Hindlimb muscle (tissue), 1 donor: ENCODE results near the gene TRAPPC10. TPM values are rescaled to one million over a fixed set of nuclear protein-coding genes. Genes with fewer than 3 reads are reported as not detected.
"Not testable (repeated sequence)": the region's sequence is repeated elsewhere in the genome, so short reads cannot be mapped to it uniquely, and the experiment has no call there.

Experiments
- DNase-seq: peaks from one replicate; pipeline ENCODE4 v3.0.0-alpha.2; 2013
- polyA plus RNA-seq: library from polyadenylated mRNA; unstranded; fragments of 120-200 nt; gene quantifications from one replicate; pipeline ENCODE4 v1.2.1, GENCODE V29; 2013; ENCODE audit not compliant: insufficient read length

TRAPPC10 gene
- polyA plus RNA-seq, 1 donor: 14.6 TPM

DNA sequence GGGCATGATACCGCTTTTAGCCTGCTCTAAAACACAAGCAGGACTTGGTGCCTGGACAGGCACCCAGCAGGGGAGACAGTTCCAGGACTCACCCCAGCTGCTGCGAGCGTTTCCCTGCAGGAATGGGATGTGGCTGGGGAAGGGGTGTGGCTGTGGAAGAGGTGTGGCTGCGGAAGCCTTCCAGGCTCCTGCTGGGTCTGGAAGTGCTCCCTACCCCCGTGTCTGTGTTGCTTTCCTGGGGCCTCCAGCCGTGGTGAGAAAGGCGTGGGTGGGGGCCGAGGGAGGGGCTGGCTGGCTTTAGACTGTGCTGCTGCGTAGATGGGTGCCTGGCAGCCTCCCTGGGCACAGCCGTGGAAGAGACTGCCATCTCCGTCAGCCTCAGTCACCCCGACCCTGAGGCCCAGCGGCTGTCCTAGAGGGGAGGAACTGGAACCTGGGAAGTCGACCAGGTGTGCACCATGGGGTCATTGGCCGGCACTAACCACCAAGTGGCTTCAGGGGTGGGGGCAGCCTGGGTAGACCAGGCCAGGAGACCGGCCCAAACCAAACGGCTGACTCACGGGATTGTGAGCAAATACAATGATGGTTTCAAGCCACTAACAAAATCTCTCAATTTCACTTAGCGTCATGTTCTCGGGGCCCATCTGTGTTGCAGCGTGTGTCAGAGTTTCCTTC lies 141.2 kb downstream of the TRAPPC10 start:
- not testable (repeated sequence) for DNase-seq

DNA sequence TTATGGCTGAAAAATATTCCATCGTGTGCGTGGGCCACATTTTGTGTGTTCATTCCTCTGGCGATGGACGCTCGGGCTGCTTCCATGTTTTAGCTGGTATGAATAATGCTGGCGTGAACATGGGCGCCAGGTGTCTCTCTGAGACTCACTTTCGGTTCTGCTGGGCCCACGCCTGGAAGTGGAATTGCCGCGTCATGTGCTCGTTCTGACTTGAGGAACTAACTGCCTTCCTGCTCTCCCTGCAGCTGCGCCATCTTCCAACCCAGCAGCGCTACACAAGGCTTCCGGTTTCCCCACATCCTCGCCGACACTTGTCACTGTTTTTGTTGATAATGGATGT lies 141.8 kb downstream of the TRAPPC10 start:
- not testable (repeated sequence) for DNase-seq

GRCh38 chr21:44154816-44155230 lies 142.7 kb downstream of the TRAPPC10 start:
- DNase-seq: not testable (repeated sequence)

GRCh38 chr21:44155231-44155993 lies 143.3 kb downstream of the TRAPPC10 start:
- DNase-seq: not testable (repeated sequence)

DNA sequence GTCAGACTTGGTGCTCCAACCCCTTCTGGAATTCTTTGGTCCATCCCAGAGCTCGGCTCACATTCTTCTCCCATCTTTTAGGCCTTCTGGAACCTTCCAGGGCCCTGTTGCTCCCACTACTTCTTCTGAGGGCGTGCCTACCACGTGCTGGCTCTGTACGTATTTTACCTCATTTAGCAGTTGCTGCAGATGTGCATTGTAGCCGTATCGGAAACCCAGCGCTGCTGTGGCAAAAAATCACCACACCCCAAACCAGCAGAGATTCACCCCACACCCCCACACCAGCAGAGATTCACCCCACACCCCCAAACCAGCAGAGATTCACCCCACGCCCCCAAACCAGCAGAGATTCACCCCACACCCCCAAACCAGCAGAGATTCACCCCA lies 143.9 kb downstream of the TRAPPC10 start:
- not testable (repeated sequence) for DNase-seq

Other genes starting within 250 kb of the TRAPPC10 start
- 21.7 TPM for gene CSTB, start 236.0 kb upstream of the TRAPPC10 start, polyA plus RNA-seq
- gene RRP1, start 222.7 kb upstream of the TRAPPC10 start, polyA plus RNA-seq: 20.3 TPM
- gene AGPAT3, start 147.1 kb upstream of the TRAPPC10 start, polyA plus RNA-seq: 37.6 TPM
- gene PWP2, start 95.1 kb downstream of the TRAPPC10 start, polyA plus RNA-seq: 5.0 TPM
- gene GATD3, start 121.4 kb downstream of the TRAPPC10 start, polyA plus RNA-seq: 27.6 TPM
- gene ICOSLG, start 228.6 kb downstream of the TRAPPC10 start, polyA plus RNA-seq: 10.6 TPM
- not detected for gene DNMT3L, start 249.6 kb downstream of the TRAPPC10 start, polyA plus RNA-seq